Left ventricle myocardium inferior (tissue), 1 donor: ENCODE results near the gene EEF1A2. TPM values are rescaled to one million over a fixed set of nuclear protein-coding genes. Genes with fewer than 3 reads are reported as not detected.
"Not testable (repeated sequence)": the region's sequence is repeated elsewhere in the genome, so short reads cannot be mapped to it uniquely, and the experiment has no call there.

Source experiments
- DNase-seq: peaks from one replicate; pipeline ENCODE4 v3.0.0-alpha.2; 2020
- H3K27ac ChIP-seq: fragments of 200-600 bp; replicated peaks from 2 replicates; pipeline ENCODE4 v1.8.0; 2021
- H3K27me3 ChIP-seq: fragments of 200-600 bp; 2 replicates; pipeline ENCODE4 v1.8.0; 2021; ENCODE audit warnings: low read depth
- H3K36me3 ChIP-seq: fragments of 200-600 bp; 2 replicates; pipeline ENCODE4 v1.8.0; 2021
- H3K4me1 ChIP-seq: fragments of 200-600 bp; 2 replicates; pipeline ENCODE4 v1.8.0; 2021
- H3K4me3 ChIP-seq: fragments of 200-600 bp; 2 replicates; pipeline ENCODE4 v1.8.0; 2021; ENCODE audit warnings: mild to moderate bottlenecking, moderate library complexity
- H3K9me3 ChIP-seq: fragments of 200-600 bp; replicated peaks from 2 replicates; pipeline ENCODE4 v1.8.0; 2021
- CTCF ChIP-seq: fragments of 200-600 bp; IDR thresholded peaks from 2 replicates; pipeline ENCODE4 v1.8.0; 2021; ENCODE audit warnings: antibody characterized with exemption, mild to moderate bottlenecking, borderline replicate concordance
- intact Hi-C: fragments of 100-400 bp; cut with micrococcal nuclease; formaldehyde crosslinking; loops from one replicate; pipeline ENCODE4 v1.11.0; 2022
- total RNA-seq: library from RNA; stranded (reverse); fragmentation: NEBNext Ultra II Directional; extraction: Animal tissue kit (Norgen Biotek cat#: 25700); gene quantifications from one replicate; pipeline ENCODE4 v1.2.1, GENCODE V29; 2021
- donor health status: DM: no; HTN: yes; CAD: no; lungs with severe emphysema.

Gene EEF1A2
- total RNA-seq, 1 donor from 2014 or later, result 1,286 TPM

- Histone ChIP-seq H3K36me3 (no peaks in the 10 kb centered on the region), H3K9me3 (peaks cover 3% of the 10 kb centered on the region), H3K27me3 (peaks cover 98% of the 10 kb centered on the region), H3K27ac (no peak overlapping the region), H3K4me3 (no peak overlapping the region), H3K4me1 (peaks cover 32% of the 10 kb centered on the region)
- no peak for DNase-seq
- intact Hi-C loops, result no loop called here
- TF ChIP-seq CTCF, result no peak
Measured at GRCh38 chr20:63481503-63481902, 17.4 kb downstream of the EEF1A2 start.

- H3K27me3 ChIP-seq, result peaks cover 98% of the 10 kb centered on the region
- H3K9me3 ChIP-seq, H3K36me3 ChIP-seq, H3K27ac ChIP-seq, DNase-seq, H3K4me3 ChIP-seq, intact Hi-C loops: not testable (repeated sequence)
- peaks cover 28% of the 10 kb centered on the region for H3K4me1 ChIP-seq
Measured at GRCh38 chr20:63479695-63480419, 19.0 kb downstream of the EEF1A2 start.

GRCh38 chr20:63478346-63479302 lies 20.3 kb downstream of the EEF1A2 start:
- Histone ChIP-seq H3K27ac (no peak overlapping the region), H3K27me3 (peaks cover 98% of the 10 kb centered on the region), H3K36me3 (no peaks in the 10 kb centered on the region), H3K4me3 (no peak overlapping the region), H3K9me3 (no peaks in the 10 kb centered on the region), H3K4me1 (peaks cover 17% of the 10 kb centered on the region)
- no peak for TF ChIP-seq CTCF
- intact Hi-C loops, result no loop called here
- DNase-seq, result no peak

- DNase-seq, result no peak
- Histone ChIP-seq H3K4me3 (no peak overlapping the region), H3K27ac (no peak overlapping the region), H3K27me3 (peaks cover 99% of the 10 kb centered on the region), H3K9me3 (no peaks in the 10 kb centered on the region), H3K36me3 (no peaks in the 10 kb centered on the region), H3K4me1 (peaks cover 10% of the 10 kb centered on the region)
- TF ChIP-seq CTCF, result no peak
- intact Hi-C loops, result no loop called here
Measured at GRCh38 chr20:63477944-63478343, 20.9 kb downstream of the EEF1A2 start.

- Histone ChIP-seq H3K4me3 (no peak overlapping the region), H3K9me3 (no peaks in the 10 kb centered on the region), H3K27me3 (peaks cover 96% of the 10 kb centered on the region), H3K4me1 (peaks cover 4% of the 10 kb centered on the region), H3K27ac (no peak overlapping the region), H3K36me3 (no peaks in the 10 kb centered on the region)
- intact Hi-C loops, result no loop called here
- TF ChIP-seq CTCF, result no peak
- no peak for DNase-seq
Measured at GRCh38 chr20:63477061-63477616, 21.7 kb downstream of the EEF1A2 start.
